ENCODE data around the gene LRRC72.
"Not testable (repeated sequence)": the region's sequence is repeated elsewhere in the genome, so short reads cannot be mapped to it uniquely, and the experiment has no call there.

Gene LRRC72

DNA sequence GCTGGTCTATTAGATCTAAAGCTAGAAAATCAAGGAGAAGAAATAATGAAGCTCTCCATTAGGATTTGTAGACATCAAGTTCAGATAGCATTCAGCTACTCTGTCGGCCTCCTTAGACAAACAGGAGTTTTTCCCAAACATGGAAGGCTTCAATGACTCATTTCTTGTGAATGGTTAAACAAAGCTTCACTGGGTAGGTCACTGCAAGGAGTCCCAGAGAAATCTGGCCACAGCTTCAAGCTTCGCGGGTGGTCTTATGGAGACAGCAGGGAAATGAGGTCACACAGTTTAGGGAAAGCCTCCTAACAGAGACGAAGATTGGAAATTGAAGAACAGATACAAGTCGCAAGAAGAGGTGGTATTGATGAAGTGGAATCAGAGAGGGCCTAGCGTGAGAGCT, 22.6 kb upstream of the LRRC72 start:
- Histone ChIP-seq H3K9ac (ENCODE audit: low read depth, low read length) (no peak overlapping the region), H3K27ac (ENCODE audit: low read length) (no peak overlapping the region), H3K4me3 (ENCODE audit: low read length) (no peak overlapping the region), H3K36me3 (ENCODE audit: insufficient read depth, low read depth, low read length) (no peaks in the 10 kb centered on the region), H3K9me3 (ENCODE audit: insufficient read depth, low read depth, low read length) (no peaks in the 10 kb centered on the region), H3K27me3 (ENCODE audit: insufficient read depth, low read length) (no peaks in the 10 kb centered on the region), H3K4me1 (ENCODE audit: insufficient read depth, low read length) (no peaks in the 10 kb centered on the region)

DNA sequence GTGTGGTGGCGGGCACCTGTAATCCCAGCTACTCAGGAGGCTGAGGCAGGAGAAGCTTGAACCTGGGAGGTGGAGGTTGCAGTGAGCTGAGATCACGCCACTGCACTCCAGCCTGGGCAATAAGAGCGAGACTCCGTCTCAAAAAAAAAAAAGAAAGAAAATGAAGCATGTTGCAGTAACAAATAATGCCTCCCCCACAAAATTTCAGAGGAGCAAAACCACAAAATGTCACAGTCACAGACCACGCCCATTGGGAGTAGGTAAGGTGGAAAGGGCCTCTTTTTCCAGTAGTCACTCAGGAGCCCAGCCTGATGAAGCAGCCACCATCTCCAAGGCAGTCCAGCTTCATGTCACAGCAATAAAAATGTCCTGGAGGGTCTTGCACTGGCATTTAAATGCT, 20.2 kb upstream of the LRRC72 start:
- H3K4me1 ChIP-seq (ENCODE audit: insufficient read depth, low read length); H3K9ac ChIP-seq (ENCODE audit: low read depth, low read length); H3K27me3 ChIP-seq (ENCODE audit: insufficient read depth, low read length); H3K4me3 ChIP-seq (ENCODE audit: low read length); H3K36me3 ChIP-seq (ENCODE audit: insufficient read depth, low read depth, low read length); H3K9me3 ChIP-seq (ENCODE audit: insufficient read depth, low read depth, low read length); H3K27ac ChIP-seq (ENCODE audit: low read length): not testable (repeated sequence)

DNA sequence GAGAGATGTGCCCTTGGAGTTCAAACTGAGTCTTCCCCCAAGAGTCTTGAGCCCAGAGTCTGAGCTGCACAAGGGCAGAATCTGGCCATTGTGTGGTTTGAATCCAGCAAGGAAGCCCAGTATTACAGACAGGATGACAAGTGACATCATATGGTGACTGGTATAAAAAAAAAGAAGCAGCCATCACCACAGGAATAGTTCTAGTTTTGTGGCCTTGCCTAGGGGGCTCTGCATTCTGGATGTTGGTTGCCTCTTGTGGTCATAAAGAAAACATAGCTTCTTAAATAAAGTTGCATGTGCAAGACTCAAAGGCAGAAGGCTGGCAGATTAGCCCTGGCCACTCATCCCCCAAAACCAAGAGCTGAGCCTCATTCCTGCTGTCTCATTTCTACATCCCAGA, 16.8 kb upstream of the LRRC72 start:
- no peaks in the 10 kb centered on the region for H3K27me3 ChIP-seq (ENCODE audit: insufficient read depth, low read length)
- no peaks in the 10 kb centered on the region for H3K36me3 ChIP-seq (ENCODE audit: insufficient read depth, low read depth, low read length)
- H3K4me1 ChIP-seq (ENCODE audit: insufficient read depth, low read length) = no peaks in the 10 kb centered on the region
- H3K9ac ChIP-seq (ENCODE audit: low read depth, low read length) = no peak overlapping the region
- no peak overlapping the region for H3K4me3 ChIP-seq (ENCODE audit: low read length)
- no peaks in the 10 kb centered on the region for H3K9me3 ChIP-seq (ENCODE audit: insufficient read depth, low read depth, low read length)
- no peak overlapping the region for H3K27ac ChIP-seq (ENCODE audit: low read length)

DNA sequence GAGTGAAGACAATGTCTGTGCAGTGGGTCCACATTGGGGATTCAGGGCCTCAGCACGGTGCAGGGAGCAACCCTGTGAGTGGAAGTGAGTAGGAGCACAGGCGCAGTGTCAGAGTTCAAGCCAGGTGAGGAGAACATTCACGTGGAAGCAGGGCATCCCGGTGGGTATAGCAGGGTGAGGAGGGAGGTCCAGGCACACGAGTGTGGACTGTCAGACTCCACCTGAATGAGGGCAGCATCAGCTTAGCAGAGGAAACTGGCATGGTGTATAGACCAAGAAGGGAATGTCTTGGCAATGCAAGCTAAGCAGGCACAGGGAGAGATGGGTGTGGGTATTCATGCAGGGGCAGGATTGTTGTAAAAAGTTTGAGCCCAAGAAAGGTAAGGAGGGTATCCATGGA, 15.3 kb upstream of the LRRC72 start:
- Histone ChIP-seq H3K27me3 (ENCODE audit: insufficient read depth, low read length) (no peaks in the 10 kb centered on the region), H3K4me1 (ENCODE audit: insufficient read depth, low read length) (no peaks in the 10 kb centered on the region), H3K9me3 (ENCODE audit: insufficient read depth, low read depth, low read length) (no peaks in the 10 kb centered on the region), H3K9ac (ENCODE audit: low read depth, low read length) (no peak overlapping the region), H3K36me3 (ENCODE audit: insufficient read depth, low read depth, low read length) (no peaks in the 10 kb centered on the region), H3K27ac (ENCODE audit: low read length) (no peak overlapping the region), H3K4me3 (ENCODE audit: low read length) (no peak overlapping the region)

DNA sequence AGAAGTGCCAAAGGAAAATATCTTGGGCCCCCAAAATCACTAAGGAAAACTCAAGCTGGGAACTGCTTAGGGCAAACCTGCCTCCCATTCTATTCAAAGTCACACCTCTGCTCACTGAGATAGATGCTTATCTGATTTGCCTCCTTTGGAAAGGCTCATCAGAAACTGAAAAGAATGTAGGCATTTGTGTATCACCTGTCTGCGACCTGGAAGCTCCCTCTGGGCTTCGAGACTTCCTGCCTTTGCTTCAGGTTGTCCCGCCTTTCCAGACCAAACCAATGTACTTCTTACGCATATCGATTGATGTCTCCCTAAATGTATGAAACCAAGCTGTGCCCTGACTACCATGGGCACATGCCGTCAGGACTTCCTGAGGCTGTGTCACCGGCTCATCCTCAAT, 14.5 kb upstream of the LRRC72 start:
- Histone ChIP-seq H3K4me1 (ENCODE audit: insufficient read depth, low read length) (no peaks in the 10 kb centered on the region), H3K36me3 (ENCODE audit: insufficient read depth, low read depth, low read length) (no peaks in the 10 kb centered on the region), H3K4me3 (ENCODE audit: low read length) (no peak overlapping the region), H3K9me3 (ENCODE audit: insufficient read depth, low read depth, low read length) (no peaks in the 10 kb centered on the region), H3K9ac (ENCODE audit: low read depth, low read length) (no peak overlapping the region), H3K27me3 (ENCODE audit: insufficient read depth, low read length) (no peaks in the 10 kb centered on the region), H3K27ac (ENCODE audit: low read length) (no peak overlapping the region)

DNA sequence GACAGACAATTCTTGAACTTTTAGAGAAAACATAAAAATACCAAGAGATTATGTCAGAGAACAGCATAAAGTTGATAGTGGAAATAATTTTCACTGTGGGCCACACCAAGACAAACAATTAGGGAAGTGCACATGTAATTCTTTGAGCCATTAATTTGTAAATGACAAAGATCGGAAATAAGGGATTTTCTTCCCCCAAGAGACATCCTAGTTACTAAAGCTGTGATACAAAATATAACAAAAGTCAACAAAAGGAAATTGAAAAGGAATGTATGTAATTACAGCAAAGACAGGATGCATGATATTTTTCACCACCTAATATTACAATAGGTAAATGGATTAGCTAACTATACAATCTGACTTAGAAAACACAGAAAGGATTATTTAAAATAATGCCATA, 12.4 kb upstream of the LRRC72 start:
- Histone ChIP-seq H3K27ac (ENCODE audit: low read length) (no peak overlapping the region), H3K9ac (ENCODE audit: low read depth, low read length) (no peak overlapping the region), H3K27me3 (ENCODE audit: insufficient read depth, low read length) (no peaks in the 10 kb centered on the region), H3K36me3 (ENCODE audit: insufficient read depth, low read depth, low read length) (no peaks in the 10 kb centered on the region), H3K4me1 (ENCODE audit: insufficient read depth, low read length) (no peaks in the 10 kb centered on the region), H3K4me3 (ENCODE audit: low read length) (no peak overlapping the region), H3K9me3 (ENCODE audit: insufficient read depth, low read depth, low read length) (no peaks in the 10 kb centered on the region)

DNA sequence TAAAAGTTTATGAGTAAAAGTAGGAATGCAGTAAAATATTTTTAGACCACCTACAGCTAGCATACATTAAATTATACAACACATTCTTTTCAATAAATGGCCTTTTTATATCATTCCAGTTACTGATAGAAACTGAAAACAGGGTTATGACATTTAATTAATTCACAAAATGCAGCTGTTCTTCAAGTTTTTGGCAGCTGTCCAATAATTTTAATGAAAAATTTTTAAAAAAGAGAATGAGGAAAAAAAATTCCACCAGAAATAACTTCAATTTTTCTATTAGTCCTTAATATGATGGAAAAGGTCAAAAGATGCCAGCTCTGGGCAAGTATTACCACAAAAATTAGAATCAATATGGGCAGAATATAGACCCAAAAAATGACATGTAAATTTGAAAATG, 11.9 kb upstream of the LRRC72 start:
- no peak overlapping the region for H3K4me3 ChIP-seq (ENCODE audit: low read length)
- H3K9ac ChIP-seq (ENCODE audit: low read depth, low read length) = no peak overlapping the region
- H3K36me3 ChIP-seq (ENCODE audit: insufficient read depth, low read depth, low read length) = no peaks in the 10 kb centered on the region
- H3K27ac ChIP-seq (ENCODE audit: low read length) = no peak overlapping the region
- no peaks in the 10 kb centered on the region for H3K4me1 ChIP-seq (ENCODE audit: insufficient read depth, low read length)
- H3K9me3 ChIP-seq (ENCODE audit: insufficient read depth, low read depth, low read length) = no peaks in the 10 kb centered on the region
- no peaks in the 10 kb centered on the region for H3K27me3 ChIP-seq (ENCODE audit: insufficient read depth, low read length)

DNA sequence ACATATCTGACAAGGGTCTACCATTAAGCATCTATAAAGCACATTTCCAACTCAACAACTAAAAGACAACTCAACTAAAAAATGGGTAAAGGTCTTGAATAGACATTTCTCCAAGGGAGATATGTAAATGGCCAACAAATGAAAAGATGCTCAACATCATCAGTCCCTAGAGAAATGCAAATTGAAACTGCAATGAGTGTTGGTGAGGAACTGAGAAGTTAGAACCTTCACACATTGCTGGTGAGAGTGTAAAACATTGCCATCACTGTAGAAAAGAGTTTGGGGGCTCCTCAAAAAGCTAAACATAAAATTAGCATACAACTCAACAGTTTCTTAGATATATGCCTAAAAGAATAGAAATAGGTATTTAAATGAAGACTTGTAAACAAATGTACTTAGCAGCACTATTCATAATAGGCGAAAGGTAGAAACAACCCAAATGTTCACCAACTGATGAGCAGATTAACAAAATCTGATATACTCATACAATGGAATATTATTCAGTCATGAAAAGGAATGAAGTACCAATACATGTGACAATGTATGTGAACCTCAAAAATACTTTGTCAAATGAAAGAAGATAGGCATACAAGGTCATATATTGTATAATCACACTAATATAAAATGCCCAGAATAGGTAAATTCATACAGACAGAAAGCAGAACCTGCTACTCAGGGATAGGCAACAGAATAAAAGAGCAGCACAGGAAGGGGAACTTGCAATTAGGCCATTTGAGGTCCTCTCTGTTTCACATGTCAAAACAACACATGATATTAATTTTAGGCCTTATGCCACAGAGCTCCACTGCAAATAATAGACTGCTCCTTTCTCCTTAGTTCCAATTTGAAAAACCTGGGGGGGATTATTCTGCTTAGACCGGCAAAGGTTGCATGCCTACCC, 10.6 kb upstream of the LRRC72 start:
- Histone ChIP-seq H3K9ac (ENCODE audit: low read depth, low read length) (no peak overlapping the region), H3K9me3 (ENCODE audit: insufficient read depth, low read depth, low read length) (no peaks in the 10 kb centered on the region), H3K4me1 (ENCODE audit: insufficient read depth, low read length) (no peaks in the 10 kb centered on the region), H3K27ac (ENCODE audit: low read length) (no peak overlapping the region), H3K4me3 (ENCODE audit: low read length) (no peak overlapping the region), H3K27me3 (ENCODE audit: insufficient read depth, low read length) (no peaks in the 10 kb centered on the region), H3K36me3 (ENCODE audit: insufficient read depth, low read depth, low read length) (no peaks in the 10 kb centered on the region)

DNA sequence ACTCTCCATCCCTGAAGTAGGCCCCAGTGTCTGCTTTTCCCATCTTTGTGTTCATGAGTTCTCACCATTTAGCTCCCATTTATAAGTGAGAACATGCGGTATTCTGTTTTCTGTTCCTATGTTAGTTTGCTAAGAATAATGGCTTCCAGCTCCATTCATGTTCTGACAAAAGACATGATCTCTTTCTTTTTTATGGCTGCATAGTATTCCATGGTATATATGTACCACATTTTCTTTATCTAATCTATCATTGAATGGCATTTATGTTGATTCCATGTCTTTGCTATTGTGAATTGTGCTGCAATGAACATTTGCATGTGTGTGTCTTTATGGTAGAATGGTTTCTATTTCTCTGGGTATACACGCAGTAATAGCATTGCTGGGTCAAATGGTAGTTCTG, 6.6 kb upstream of the LRRC72 start:
- not testable (repeated sequence) for H3K27ac ChIP-seq (ENCODE audit: low read length); H3K9me3 ChIP-seq (ENCODE audit: insufficient read depth, low read depth, low read length); H3K36me3 ChIP-seq (ENCODE audit: insufficient read depth, low read depth, low read length)

DNA sequence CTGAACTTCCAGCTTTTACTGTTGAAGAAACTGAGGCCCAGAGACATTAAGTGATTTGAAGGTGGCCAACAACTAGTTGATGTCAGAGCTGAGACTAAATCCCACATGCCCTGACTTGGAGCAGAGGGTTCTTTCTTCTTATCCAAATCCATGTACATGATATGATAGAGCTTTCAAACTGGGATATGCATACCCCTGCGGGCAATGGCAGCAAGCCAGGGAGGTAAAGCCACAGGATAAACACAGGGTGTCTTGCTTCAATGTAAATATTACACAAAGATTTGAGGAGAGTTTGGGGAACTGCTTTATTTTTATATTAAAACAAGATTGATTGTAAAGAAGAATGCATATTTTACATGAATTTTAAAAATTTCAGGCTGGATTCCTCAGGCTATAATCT, 2.3 kb upstream of the LRRC72 start:
- Histone ChIP-seq H3K4me1 (ENCODE audit: insufficient read depth, low read length) (no peaks in the 10 kb centered on the region), H3K4me3 (ENCODE audit: low read length) (no peak overlapping the region), H3K27ac (ENCODE audit: low read length) (no peak overlapping the region), H3K27me3 (ENCODE audit: insufficient read depth, low read length) (no peaks in the 10 kb centered on the region), H3K9ac (ENCODE audit: low read depth, low read length) (no peak overlapping the region), H3K9me3 (ENCODE audit: insufficient read depth, low read depth, low read length) (no peaks in the 10 kb centered on the region), H3K36me3 (ENCODE audit: insufficient read depth, low read depth, low read length) (no peaks in the 10 kb centered on the region)

More for the DNA sequence above, 6.6 kb upstream of the LRRC72 start:
- not testable (repeated sequence) for H3K27me3 ChIP-seq (ENCODE audit: insufficient read depth, low read length); H3K9ac ChIP-seq (ENCODE audit: low read depth, low read length); H3K4me3 ChIP-seq (ENCODE audit: low read length); H3K4me1 ChIP-seq (ENCODE audit: insufficient read depth, low read length)

DNA sequence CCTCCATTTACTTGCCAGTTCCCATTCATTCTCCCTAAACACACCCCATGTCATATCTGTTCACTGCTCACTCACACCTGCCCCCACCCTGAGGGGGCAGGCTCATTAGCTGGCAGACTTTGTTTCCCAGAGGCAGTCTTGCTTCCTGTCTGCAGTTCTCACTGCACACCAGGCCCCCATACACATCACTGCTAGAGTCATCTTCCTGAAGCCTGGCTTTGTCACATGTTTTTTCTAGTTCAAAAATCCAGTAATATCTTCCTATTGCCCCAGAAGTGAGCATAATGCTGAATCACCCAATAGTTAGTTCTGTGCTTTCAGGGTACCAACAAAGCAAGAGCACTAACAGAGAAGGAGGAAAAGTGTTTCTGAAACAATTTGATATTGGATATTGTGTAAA, 1.9 kb downstream of the LRRC72 start:
- Histone ChIP-seq H3K36me3 (ENCODE audit: insufficient read depth, low read depth, low read length) (no peaks in the 10 kb centered on the region), H3K27ac (ENCODE audit: low read length) (no peak overlapping the region), H3K4me3 (ENCODE audit: low read length) (no peak overlapping the region), H3K4me1 (ENCODE audit: insufficient read depth, low read length) (no peaks in the 10 kb centered on the region), H3K27me3 (ENCODE audit: insufficient read depth, low read length) (no peaks in the 10 kb centered on the region), H3K9me3 (ENCODE audit: insufficient read depth, low read depth, low read length) (no peaks in the 10 kb centered on the region), H3K9ac (ENCODE audit: low read depth, low read length) (no peak overlapping the region)

DNA sequence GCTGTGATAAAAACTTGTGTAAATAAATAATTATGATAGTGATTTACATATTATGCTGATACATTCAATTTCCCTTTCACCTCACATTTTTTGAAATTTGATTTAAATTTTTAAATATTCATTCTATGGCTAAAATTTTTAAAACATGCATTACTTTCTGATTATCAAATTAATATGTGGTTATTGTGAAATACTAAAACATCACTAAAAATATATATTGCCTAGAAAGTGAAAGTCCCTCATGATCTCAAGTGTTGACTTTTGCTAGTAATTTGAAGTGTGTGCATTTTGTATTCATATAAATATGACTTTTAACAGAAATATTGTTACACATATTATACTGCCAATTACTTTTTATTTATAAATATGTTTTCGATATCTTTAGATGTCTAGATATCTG, 3.1 kb downstream of the LRRC72 start:
- Histone ChIP-seq H3K4me3 (ENCODE audit: low read length) (no peak overlapping the region), H3K27ac (ENCODE audit: low read length) (no peak overlapping the region), H3K9me3 (ENCODE audit: insufficient read depth, low read depth, low read length) (no peaks in the 10 kb centered on the region), H3K4me1 (ENCODE audit: insufficient read depth, low read length) (no peaks in the 10 kb centered on the region), H3K9ac (ENCODE audit: low read depth, low read length) (no peak overlapping the region), H3K27me3 (ENCODE audit: insufficient read depth, low read length) (no peaks in the 10 kb centered on the region), H3K36me3 (ENCODE audit: insufficient read depth, low read depth, low read length) (no peaks in the 10 kb centered on the region)
